MM.1S (cell line): Measurements from ENCODE around the gene PLPPR2.

Experiments used
- EZH2 ChIP-seq: fragments of 300-600 bp; sonication (generic); optimal IDR thresholded peaks from 2 replicates; pipeline ENCODE3; 2017; ENCODE audit warnings: low read depth, mild to moderate bottlenecking, antibody characterized with exemption, low read length, mixed read lengths
- TF ChIP-seq, protein P1 (sequence below): fragments of 300-600 bp; sonication (generic); IDR thresholded peaks from 2 replicates; pipeline ENCODE4 v1.5.1; 2016; ENCODE audit warnings: antibody characterized with exemption, low read length, mixed read lengths

DNA sequence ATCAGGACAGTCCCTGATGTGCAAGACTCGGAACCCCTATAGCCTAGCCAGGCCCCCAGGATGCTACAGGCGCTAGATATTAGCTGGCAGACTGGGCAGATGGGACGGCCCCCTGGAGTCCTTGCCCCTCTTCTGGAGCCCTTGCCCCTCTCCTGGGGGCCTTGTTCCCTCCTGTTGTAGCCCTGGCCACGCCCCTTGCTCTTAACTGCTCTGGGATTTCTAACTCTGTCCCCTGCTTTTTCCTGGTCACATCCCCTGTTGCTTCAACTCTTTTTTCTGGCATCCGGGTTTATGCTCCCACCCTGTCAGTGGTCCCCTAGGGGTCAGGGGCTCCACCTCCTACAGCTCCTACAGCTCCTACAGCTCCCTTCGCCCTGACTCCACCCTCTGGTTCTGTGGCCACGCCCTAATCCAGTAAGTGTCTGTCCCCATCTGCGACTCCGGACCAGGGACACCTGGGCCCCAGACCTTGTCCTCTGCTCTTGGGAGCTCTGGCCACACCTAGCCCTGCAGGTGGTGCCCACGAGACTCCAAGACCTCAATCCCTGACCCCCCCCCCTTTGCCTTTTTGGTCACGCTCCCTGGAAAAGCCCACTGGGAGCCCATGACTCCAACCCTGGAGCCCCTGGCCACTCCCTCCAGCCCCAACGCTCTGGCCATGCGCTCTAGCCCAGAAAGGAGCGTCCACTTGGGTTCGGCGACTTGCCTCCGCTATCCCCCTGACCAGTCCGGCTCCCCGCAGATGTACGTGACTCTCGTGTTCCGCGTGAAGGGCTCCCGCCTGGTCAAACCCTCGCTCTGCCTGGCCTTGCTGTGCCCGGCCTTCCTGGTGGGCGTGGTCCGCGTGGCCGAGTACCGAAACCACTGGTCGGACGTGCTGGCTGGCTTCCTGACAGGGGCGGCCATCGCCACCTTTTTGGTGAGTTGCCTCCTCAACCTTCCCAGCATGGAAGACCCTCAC, 6.8 kb downstream of the PLPPR2 start:
- TF ChIP-seq, protein P1, sequence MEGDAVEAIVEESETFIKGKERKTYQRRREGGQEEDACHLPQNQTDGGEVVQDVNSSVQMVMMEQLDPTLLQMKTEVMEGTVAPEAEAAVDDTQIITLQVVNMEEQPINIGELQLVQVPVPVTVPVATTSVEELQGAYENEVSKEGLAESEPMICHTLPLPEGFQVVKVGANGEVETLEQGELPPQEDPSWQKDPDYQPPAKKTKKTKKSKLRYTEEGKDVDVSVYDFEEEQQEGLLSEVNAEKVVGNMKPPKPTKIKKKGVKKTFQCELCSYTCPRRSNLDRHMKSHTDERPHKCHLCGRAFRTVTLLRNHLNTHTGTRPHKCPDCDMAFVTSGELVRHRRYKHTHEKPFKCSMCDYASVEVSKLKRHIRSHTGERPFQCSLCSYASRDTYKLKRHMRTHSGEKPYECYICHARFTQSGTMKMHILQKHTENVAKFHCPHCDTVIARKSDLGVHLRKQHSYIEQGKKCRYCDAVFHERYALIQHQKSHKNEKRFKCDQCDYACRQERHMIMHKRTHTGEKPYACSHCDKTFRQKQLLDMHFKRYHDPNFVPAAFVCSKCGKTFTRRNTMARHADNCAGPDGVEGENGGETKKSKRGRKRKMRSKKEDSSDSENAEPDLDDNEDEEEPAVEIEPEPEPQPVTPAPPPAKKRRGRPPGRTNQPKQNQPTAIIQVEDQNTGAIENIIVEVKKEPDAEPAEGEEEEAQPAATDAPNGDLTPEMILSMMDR, result no peak
- TF ChIP-seq EZH2, result no peak
